Keratinocyte (primary cell): Measurements from ENCODE around the gene PTPA.

Experiments
- EZH2 ChIP-seq: IDR thresholded peaks from one replicate; pipeline ENCODE4 v1.6.1; 2012; ENCODE audit warnings: inconsistent platforms, mild to moderate bottlenecking, low read length, moderate library complexity
- TF ChIP-seq, protein P1 (sequence below), 3 experiments: IDR thresholded peaks in 1 of 3; conservative IDR thresholded peaks in 1 of 3; optimal IDR thresholded peaks in 1 of 3; 2 replicates in 2 of 3; 3 replicates in 1 of 3; pipeline versions ENCODE3 to v1.5.1; 2011; ENCODE audit warnings: low read length in 3 of 3, mild to moderate bottlenecking in 3 of 3, moderate library complexity in 2 of 3, control low read depth in 1 of 3, inconsistent platforms in 1 of 3; ENCODE audit not compliant: insufficient read depth in 2 of 3; ENCODE audit errors: extremely low read depth in 1 of 3

DNA sequence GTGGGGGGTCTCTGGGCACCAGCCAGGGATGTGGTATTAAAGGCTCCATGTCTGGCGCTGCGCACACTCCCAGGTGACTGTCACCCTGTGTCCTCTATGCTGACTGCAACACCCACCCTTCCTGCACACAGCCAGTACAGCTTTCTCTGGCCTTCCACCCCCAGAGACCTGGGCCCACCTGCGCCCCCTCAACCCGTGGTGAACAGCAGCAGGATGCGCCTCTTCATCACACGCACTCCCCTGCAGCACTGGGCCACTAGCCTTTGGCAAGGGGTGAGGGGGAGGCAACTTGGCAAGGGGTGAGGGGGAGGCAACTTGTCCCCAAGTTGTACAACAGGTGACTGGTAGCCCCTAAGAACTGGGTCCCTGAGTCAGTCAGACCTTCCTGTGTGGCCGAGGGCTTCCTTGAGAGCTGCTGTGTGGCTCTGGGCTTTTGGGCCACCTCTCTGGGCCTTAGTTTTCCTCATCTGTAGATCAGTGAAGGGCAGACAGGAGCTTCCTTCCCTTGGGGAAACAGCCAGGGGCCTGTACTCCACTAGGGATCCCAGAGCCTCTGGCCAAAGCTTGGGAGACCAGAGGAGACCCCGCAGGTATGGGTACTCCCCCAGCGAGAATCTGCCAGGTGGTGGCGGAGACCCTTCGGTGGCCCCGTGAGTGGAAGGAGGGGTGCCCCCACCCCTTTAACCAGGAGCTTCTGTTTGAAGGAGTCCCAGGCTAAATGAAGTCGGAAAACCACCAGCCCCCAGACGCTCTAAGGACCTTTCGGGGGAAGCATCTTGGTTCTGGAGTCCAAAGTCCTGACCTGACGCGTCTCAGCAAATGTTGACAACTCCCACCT lies 5.1 kb upstream of the PTPA start:
- no peak for TF ChIP-seq EZH2
- TF ChIP-seq, protein P1, sequence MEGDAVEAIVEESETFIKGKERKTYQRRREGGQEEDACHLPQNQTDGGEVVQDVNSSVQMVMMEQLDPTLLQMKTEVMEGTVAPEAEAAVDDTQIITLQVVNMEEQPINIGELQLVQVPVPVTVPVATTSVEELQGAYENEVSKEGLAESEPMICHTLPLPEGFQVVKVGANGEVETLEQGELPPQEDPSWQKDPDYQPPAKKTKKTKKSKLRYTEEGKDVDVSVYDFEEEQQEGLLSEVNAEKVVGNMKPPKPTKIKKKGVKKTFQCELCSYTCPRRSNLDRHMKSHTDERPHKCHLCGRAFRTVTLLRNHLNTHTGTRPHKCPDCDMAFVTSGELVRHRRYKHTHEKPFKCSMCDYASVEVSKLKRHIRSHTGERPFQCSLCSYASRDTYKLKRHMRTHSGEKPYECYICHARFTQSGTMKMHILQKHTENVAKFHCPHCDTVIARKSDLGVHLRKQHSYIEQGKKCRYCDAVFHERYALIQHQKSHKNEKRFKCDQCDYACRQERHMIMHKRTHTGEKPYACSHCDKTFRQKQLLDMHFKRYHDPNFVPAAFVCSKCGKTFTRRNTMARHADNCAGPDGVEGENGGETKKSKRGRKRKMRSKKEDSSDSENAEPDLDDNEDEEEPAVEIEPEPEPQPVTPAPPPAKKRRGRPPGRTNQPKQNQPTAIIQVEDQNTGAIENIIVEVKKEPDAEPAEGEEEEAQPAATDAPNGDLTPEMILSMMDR (optimal IDR thresholded peaks at IDR 0.05 in 1 of 3, IDR thresholded peaks at IDR 0.05 in 1 of 3, conservative IDR thresholded peaks at IDR 0.05 in 1 of 3; ENCODE audit: extremely low read depth in 1 of 3, insufficient read depth in 2 of 3, low read length in 3 of 3) = no peak
